NT2/D1 (cell line): ENCODE results near the gene SPACA6.

Source experiments
- SUZ12 ChIP-seq: IDR thresholded peaks from 2 replicates; pipeline ENCODE4 v1.6.1; 2011; ENCODE audit not compliant: insufficient read length, insufficient read depth; ENCODE audit errors: extremely low read depth
- YY1 ChIP-seq: IDR thresholded peaks from 2 replicates; pipeline ENCODE4 v1.6.1; 2011; ENCODE audit not compliant: insufficient read length, insufficient read depth

DNA sequence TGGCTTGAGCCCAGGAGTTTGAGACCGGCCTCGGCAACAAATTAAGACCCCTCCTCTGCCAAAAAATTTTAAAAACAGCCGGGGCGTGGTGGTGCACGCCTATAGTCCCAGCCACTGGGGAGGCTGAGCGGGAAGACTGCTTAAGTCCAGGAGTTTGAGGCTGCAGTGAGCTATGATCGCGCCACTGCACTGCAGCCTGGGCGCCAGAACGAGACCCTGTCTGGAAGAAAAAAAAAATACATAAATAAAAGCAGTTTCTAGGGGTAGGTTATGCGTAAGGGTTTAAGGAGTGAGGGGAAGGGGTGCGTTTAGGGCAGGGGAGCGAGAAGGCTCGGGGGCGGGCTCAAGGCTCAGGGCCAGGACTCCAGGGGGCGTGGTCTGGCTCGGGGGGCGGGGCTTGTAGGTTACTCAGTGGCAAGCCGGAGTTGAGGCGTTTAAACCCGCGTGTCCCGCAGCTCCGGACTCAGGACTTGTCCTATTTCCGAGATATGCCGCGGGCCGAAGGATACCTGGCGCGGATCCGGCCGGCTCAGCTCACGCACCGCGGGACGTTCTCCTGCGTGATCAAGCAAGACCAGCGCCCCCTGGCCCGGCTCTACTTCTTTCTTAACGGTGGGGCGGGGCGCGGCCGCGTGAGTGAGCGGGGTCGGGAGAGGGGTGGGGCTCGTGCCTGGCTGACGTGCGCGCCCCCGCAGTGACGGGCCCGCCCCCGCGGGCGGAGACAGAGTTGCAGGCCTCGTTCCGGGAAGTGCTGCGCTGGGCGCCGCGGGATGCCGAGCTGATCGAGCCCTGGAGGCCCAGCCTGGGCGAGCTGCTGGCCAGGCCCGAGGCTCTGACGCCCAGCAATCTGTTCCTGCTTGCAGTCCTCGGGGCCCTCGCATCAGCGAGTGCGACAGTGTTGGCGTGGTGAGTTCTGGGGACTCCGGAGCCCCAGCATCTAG lies 10.7 kb downstream of the SPACA6 start:
- no peak for TF ChIP-seq YY1
- no peak for TF ChIP-seq SUZ12
